Gastrocnemius medialis (tissue), 4 donors: ENCODE measurements around the gene CEP112. TPM values are rescaled to one million over a fixed set of nuclear protein-coding genes. Genes with fewer than 3 reads are reported as not detected.
A peak's percentile ranks its signal among the peaks of the same experiment; 100 is the strongest.

Source experiments
- ATAC-seq, 2 donors: fragments of 150-250 bp; one replicate each; pipeline ENCODE4 v1.9.1; 2016
- DNase-seq, 2 donors: peaks; one replicate each; pipeline ENCODE4 v3.0.0-alpha.2; 2019
- H3K27ac ChIP-seq, 4 donors: fragments of 200-600 bp; sonication (generic); 1 replicate in 1 of 4; 2 replicates in 3 of 4; pipeline ENCODE4 v1.5.1; 2016 to 2018; ENCODE audit warnings: mild to moderate bottlenecking in 2 of 4, moderate library complexity in 1 of 4
- H3K27me3 ChIP-seq, 3 donors: fragments of 200-600 bp; sonication (generic) in 2 of 3; 1 replicate in 1 of 3; 2 replicates in 2 of 3; pipeline versions ENCODE4 v1.5.1 to v1.6.0; 2016 to 2019; ENCODE audit warnings: mild to moderate bottlenecking in 1 of 3, moderate library complexity in 1 of 3
- H3K36me3 ChIP-seq, 2 donors: fragments of 200-600 bp; sonication (generic) in 1 of 2; one replicate each; pipeline ENCODE4 v1.5.1; 2017 to 2018
- H3K4me1 ChIP-seq, 2 donors: fragments of 200-600 bp; sonication (generic) in 1 of 2; one replicate each; pipeline ENCODE4 v1.5.1; 2016 to 2017; ENCODE audit warnings: mild to moderate bottlenecking in 2 of 2
- H3K4me3 ChIP-seq, 4 donors: fragments of 200-600 bp; sonication (generic) in 3 of 4; 1 replicate in 1 of 4; 2 replicates in 3 of 4; pipeline ENCODE4 v1.5.1; 2016 to 2019; ENCODE audit warnings: mild to moderate bottlenecking in 2 of 4
- H3K9me3 ChIP-seq, 3 donors: fragments of 200-600 bp; sonication (generic) in 2 of 3; 1 replicate in 1 of 3; 2 replicates in 2 of 3; pipeline ENCODE4 v1.5.1; 2016 to 2019
- CTCF ChIP-seq, 5 experiments: fragments of 450-650 bp in 3 of 5; fragments of 200-600 bp in 2 of 5; sonication (generic) in 2 of 5; IDR thresholded peaks in 4 of 5; conservative IDR thresholded peaks in 1 of 5; 1 replicate in 4 of 5; 2 replicates in 1 of 5; pipeline ENCODE4 v1.5.1; 2016 to 2019; ENCODE audit warnings: antibody characterized with exemption in 5 of 5, mild to moderate bottlenecking in 3 of 5, moderate library complexity in 3 of 5
- POLR2A ChIP-seq, 2 donors: fragments of 450-650 bp; IDR thresholded peaks; one replicate each; pipeline ENCODE4 v1.6.1; 2017; ENCODE audit warnings: antibody characterized with exemption in 2 of 2, mild to moderate bottlenecking in 2 of 2, moderate library complexity in 2 of 2
- in situ Hi-C, 4 donors: fragments of 200-750 bp; cut with MboI; loops; one replicate each; pipeline versions ENCODE4 v1.15.0 to v1.8.0; 2017; ENCODE audit warnings: low sequenced_read_pairs in 4 of 4
- intact Hi-C: fragments of 100-400 bp; cut with DNase I; formaldehyde crosslinking; loops from one replicate; pipeline ENCODE4 v1.15.1; 2023; ENCODE audit warnings: low total_unique reads
- total RNA-seq, 4 donors: library from RNA; depleted of rRNA; stranded (reverse); fragments of >200 nt; gene quantifications; one replicate each; pipeline versions ENCODE4 v1.1.0 to v1.2.3, GENCODE V29; 2016

The CEP112 gene
- total RNA-seq, 4 donors from 2014 or later: 6.1 to 8.7 (median 7.1) TPM

- in situ Hi-C loops: no loop called here
- intact Hi-C loops: no loop called here
- ATAC-seq (no peak), DNase-seq (no peak)
- Histone ChIP-seq H3K9me3 (peaks cover 0 to 8% (median 0%) of the 10 kb centered on the region in 3 donors), H3K4me1 (no peaks in the 10 kb centered on the region), H3K27ac (no peak overlapping the region), H3K4me3 (no peak overlapping the region), H3K36me3 (no peaks in the 10 kb centered on the region), H3K27me3 (no peaks in the 10 kb centered on the region)
- no peak for TF ChIP-seq POLR2A (IDR thresholded peaks at IDR 0.05)
- TF ChIP-seq CTCF (IDR thresholded peaks at IDR 0.05 in 4 of 5, conservative IDR thresholded peaks at IDR 0.05 in 1 of 5): no peak
These were observed 201.3 kb downstream of the CEP112 start for GRCh38 chr17:65990593-65990992.

- H3K36me3 ChIP-seq: no peaks in the 10 kb centered on the region
- ATAC-seq (no peak), DNase-seq (no peak)
- intact Hi-C loops (no loop called here), in situ Hi-C loops (no loop called here)
- no peaks in the 10 kb centered on the region for H3K4me1 ChIP-seq
- no peaks in the 10 kb centered on the region for H3K27me3 ChIP-seq
- no peak overlapping the region for H3K4me3 ChIP-seq
- TF ChIP-seq CTCF (IDR thresholded peaks at IDR 0.05 in 4 of 5, conservative IDR thresholded peaks at IDR 0.05 in 1 of 5) (no peak), POLR2A (IDR thresholded peaks at IDR 0.05) (no peak)
- peaks cover 0 to 8% (median 0%) of the 10 kb centered on the region in 3 donors for H3K9me3 ChIP-seq
- no peak overlapping the region for H3K27ac ChIP-seq
These were observed 203.5 kb downstream of the CEP112 start for GRCh38 chr17:65988451-65988850.

GRCh38 chr17:65987988-65988387 is 203.9 kb downstream of the CEP112 start:
- TF ChIP-seq CTCF (IDR thresholded peaks at IDR 0.05 in 4 of 5, conservative IDR thresholded peaks at IDR 0.05 in 1 of 5): peak in 3 of 5 experiments; percentile 21 to 34 (median 23)
- TF ChIP-seq POLR2A (IDR thresholded peaks at IDR 0.05): no peak
- no peaks in the 10 kb centered on the region for H3K36me3 ChIP-seq
- in situ Hi-C loops: no loop called here
- peaks cover 0 to 8% (median 0%) of the 10 kb centered on the region in 3 donors for H3K9me3 ChIP-seq
- intact Hi-C loops: no loop called here
- H3K27me3 ChIP-seq: no peaks in the 10 kb centered on the region
- H3K27ac ChIP-seq: no peak overlapping the region
- DNase-seq (no peak), ATAC-seq (peak in 1 of 2 donors; percentile 49)
- H3K4me3 ChIP-seq: no peak overlapping the region
- H3K4me1 ChIP-seq: no peaks in the 10 kb centered on the region

GRCh38 chr17:65985571-65985970 is 206.4 kb downstream of the CEP112 start:
- TF ChIP-seq POLR2A (IDR thresholded peaks at IDR 0.05): no peak
- TF ChIP-seq CTCF (IDR thresholded peaks at IDR 0.05 in 4 of 5, conservative IDR thresholded peaks at IDR 0.05 in 1 of 5): no peak
- Histone ChIP-seq H3K27me3 (no peaks in the 10 kb centered on the region), H3K4me3 (no peak overlapping the region), H3K9me3 (peaks cover 0 to 8% (median 0%) of the 10 kb centered on the region in 3 donors), H3K4me1 (no peaks in the 10 kb centered on the region), H3K27ac (no peak overlapping the region), H3K36me3 (no peaks in the 10 kb centered on the region)
- intact Hi-C loops (no loop called here), in situ Hi-C loops (no loop called here)
- DNase-seq (no peak), ATAC-seq (no peak)

GRCh38 chr17:65984299-65984698 is 207.6 kb downstream of the CEP112 start:
- Histone ChIP-seq H3K9me3 (peaks cover 0 to 8% (median 0%) of the 10 kb centered on the region in 3 donors), H3K4me1 (no peaks in the 10 kb centered on the region), H3K4me3 (no peak overlapping the region), H3K27me3 (no peaks in the 10 kb centered on the region), H3K36me3 (no peaks in the 10 kb centered on the region), H3K27ac (no peak overlapping the region)
- ATAC-seq (no peak), DNase-seq (no peak)
- intact Hi-C loops (no loop called here), in situ Hi-C loops (no loop called here)
- TF ChIP-seq POLR2A (IDR thresholded peaks at IDR 0.05): no peak
- no peak for TF ChIP-seq CTCF (IDR thresholded peaks at IDR 0.05 in 4 of 5, conservative IDR thresholded peaks at IDR 0.05 in 1 of 5)
